Keratinocyte (primary cell): ENCODE data around the gene KAT2B.
A peak's percentile ranks its signal among the peaks of the same experiment; 100 is the strongest.

ENCODE experiments used
- CTCF ChIP-seq, 3 experiments: IDR thresholded peaks in 1 of 3; conservative IDR thresholded peaks in 1 of 3; optimal IDR thresholded peaks in 1 of 3; 2 replicates in 2 of 3; 3 replicates in 1 of 3; pipeline versions ENCODE3 to v1.5.1; 2011; ENCODE audit warnings: low read length in 3 of 3, mild to moderate bottlenecking in 3 of 3, moderate library complexity in 2 of 3, control low read depth in 1 of 3, inconsistent platforms in 1 of 3; ENCODE audit not compliant: insufficient read depth in 2 of 3; ENCODE audit errors: extremely low read depth in 1 of 3
- EZH2 ChIP-seq: IDR thresholded peaks from one replicate; pipeline ENCODE4 v1.6.1; 2012; ENCODE audit warnings: inconsistent platforms, mild to moderate bottlenecking, low read length, moderate library complexity

GRCh38 chr3:20039765-20040547, at the start of gene KAT2B:
- TF ChIP-seq CTCF (optimal IDR thresholded peaks at IDR 0.05 in 1 of 3, IDR thresholded peaks at IDR 0.05 in 1 of 3, conservative IDR thresholded peaks at IDR 0.05 in 1 of 3; ENCODE audit: extremely low read depth in 1 of 3, insufficient read depth in 2 of 3, low read length in 3 of 3), result peak in 2 of 3 experiments; percentile 51 to 80
- TF ChIP-seq EZH2, result no peak
